ENCODE measurements around the gene FAM174B. TPM values are rescaled to one million over a fixed set of nuclear protein-coding genes. Genes with fewer than 3 reads are reported as not detected.
"Not testable (repeated sequence)": the region's sequence is repeated elsewhere in the genome, so short reads cannot be mapped to it uniquely, and the experiment has no call there.

The FAM174B gene
- total RNA-seq, 2 donors from 2014 or later, result 9.9 to 15.6 TPM

DNA sequence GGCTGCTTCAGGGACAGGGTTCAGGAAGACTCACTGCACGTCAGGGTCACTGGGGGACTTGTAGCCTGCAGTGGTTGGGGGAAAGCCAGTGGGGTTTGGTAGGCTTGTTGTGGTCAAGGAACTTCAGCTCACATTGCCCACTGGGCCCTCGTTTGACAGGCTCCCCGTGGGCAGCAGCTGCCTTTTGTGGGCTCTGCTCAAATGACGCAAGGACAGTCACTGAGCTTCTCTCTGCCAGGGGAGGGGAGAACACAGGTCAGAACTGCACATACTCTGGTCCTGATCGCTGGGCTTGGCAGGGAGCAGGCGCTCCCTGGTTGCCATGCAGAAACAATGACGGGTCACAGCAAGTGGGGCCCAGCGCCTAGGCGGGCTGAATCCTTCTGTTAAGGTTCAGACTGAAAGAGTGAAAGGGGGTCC, 45.5 kb downstream of the FAM174B start:
- ATAC-seq (no peak), DNase-seq (no peak)
- intact Hi-C loops (cut with DNase I), result no loop called here

DNA sequence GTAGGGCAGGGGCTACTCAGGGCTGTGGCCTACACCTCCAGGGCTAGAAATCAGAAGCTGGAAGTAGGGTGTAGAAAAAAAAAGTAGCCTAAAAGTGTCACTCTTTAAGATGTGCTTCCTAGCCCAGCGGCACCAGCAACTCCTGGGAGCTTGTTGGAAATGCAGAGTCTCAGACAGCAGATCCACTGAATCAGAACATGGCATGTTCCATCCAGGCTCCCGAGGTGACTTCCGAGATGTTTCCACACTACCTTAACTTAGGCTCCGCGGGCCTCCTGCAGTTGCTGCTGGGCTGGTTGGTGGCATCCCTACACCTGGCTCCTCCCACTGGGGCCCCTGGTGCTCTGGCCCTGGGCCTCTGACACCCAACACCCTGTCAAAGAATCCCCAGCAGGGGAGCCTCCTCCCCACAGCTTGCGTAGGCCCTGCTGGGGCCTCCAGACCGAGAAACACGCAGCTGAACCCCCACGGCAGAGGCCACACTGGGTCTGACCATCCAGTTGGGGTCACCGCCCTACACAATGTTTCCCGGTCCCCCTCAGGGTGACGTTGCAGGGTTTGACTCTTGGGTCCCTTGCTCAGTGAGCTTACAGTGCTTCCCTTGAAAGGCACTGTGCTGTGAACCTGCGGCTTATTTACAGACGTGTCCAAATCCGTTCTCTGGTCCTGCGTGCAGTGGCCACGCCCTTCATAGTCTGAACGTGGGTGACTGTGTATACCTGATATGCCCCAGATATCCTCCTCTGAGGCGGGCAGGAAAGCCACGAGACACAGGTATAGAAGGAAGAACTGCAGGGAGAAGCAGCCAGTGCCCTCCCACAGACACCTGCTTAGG, 46.5 kb downstream of the FAM174B start:
- intact Hi-C loops (cut with DNase I), result no loop called here
- ATAC-seq (no peak), DNase-seq (no peak)

DNA sequence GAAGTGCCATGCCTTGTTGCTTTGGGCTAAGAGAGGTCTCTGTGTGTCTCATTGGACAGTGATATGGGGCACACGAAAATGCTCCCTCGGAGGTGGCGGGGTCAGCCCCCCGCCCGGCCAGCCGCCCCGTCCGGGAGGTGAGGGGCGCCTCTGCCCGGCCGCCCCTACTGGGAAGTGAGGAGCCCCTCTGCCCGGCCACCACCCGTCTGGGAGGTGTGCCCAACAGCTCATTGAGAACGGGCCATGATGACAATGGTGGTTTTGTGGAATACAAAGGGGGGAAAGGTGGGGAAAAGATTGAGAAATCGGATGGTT, 48.8 kb downstream of the FAM174B start:
- ATAC-seq; intact Hi-C loops (cut with DNase I); DNase-seq: not testable (repeated sequence)

DNA sequence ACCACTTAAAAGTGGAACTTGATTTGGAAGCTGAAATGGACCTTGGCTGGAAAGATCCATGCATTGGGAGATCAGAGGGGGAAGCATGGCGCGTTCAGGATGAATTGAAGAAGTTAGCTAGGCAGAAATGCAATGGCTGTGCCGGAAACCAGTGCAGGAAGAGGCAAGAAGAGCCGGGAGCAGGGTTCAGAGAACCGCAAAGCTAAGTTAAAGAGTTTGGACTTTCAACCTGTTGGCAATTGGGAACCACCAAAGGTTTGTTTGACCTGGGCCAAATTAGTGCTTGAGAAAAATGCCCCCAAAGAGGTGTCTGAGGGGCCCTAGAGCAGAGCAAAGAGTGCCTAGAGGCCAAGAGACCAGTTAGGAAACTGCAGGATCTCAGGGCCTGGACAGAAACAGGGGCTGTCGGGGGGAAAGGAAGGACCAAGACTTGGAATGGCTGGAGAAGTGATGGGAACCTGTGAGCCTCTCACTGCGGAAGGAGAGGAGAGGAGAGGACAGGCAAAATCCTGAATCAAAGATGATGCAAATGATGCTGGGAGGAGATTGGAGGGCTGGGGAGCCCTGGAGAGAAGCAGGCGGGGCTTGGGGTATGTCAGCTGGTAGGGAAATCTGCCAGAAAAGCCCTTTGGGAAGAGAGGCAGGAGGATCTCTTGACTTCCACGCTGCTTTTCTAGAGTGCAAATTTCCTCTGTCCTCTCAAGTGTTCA, 49.3 kb downstream of the FAM174B start:
- intact Hi-C loops (cut with DNase I), result no loop called here

DNA sequence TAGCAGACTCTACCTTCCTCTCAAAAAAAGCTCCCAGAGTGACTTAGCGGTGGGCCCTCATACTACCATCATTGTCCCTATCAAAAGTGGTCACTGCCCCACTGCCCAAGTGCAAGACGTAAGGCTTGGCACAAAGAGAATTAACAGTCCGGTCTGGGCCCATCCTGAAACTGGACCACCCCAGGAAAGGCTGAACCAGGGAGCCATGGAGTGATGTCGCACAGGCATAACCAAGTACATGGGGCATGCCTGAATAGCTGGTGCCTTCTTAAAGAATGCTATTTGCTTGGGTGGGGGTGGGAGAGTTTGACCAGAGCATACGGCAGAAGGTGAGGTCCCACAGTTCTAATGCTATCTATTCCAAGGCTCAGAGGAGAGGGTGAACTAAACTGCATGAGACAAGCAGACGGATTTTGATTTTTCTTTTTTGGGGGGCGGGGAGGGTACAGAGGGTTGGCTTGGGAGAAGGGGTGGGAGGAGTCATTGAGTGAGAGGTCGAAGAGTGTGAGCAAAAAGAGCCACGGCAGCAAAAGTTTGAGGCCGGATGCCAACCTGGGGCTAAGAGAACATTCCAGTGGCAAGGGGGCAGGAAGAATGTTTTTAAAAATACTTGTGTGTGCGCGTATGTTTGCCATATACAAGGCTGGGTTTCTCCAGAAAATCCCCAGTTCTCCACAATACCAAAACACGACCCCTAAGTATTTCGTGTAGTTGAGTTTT, 50.2 kb downstream of the FAM174B start:
- intact Hi-C loops (cut with DNase I), result no loop called here
- no peak for DNase-seq
- no peak for ATAC-seq

More for the DNA sequence above, 49.3 kb downstream of the FAM174B start:
- DNase-seq, result no peak
- no peak for ATAC-seq

DNA sequence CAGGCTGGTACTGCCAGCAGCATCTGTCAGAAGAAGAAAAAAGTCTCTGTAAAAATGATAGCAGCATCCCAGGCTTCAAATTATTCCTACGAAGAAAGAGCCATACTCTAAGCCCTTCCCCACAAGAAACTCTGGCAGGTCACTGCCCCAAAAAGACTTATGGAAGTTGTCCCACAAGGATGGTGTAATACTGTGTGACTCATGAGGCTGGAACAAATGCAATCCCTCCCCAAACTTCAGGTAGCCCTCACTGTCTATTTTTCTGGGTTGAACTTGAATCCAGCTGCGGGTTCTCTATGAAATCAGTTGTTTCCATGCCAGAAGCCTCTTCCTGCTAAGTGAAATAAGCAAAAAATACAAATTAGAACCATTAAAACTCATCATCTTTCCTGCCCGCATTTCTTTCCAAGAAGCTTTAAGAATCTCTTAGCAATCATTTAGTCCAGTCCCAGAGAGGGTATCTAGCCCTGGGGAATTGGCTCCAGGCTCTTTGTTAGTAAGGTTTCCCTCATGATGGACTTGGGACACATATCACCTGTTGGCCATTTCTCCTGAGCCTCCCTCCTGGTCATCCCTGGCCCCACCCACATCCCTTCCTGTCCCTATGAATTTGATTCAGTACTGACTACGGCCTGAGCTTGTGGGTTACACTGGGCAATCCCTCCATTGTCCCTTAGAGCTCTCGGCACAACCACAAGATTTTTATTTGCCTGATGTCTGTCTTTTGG, 51.7 kb downstream of the FAM174B start:
- DNase-seq (no peak), ATAC-seq (peak in 1 of 2 donors; percentile 51)
- intact Hi-C loops (cut with DNase I), result no loop called here

DNA sequence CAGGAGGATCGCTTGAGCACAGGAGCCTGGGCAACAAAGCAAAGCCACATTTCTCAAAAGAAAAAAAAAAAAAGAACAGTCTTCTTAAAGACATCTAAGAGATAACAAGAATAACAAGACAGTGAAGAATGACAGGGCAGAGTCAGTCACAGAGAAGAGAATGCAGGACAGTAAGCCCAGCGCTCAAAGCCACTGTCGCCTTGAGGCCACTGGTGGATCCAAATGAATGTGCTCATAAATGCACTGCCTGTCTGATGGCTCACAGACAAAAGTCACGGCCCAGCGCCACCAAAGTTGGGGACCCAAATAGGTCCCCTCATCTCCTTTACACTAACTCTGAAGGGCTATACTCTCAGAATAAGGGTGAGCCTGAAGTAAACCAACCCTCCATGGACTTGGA, 52.3 kb downstream of the FAM174B start:
- no peak for ATAC-seq
- no peak for DNase-seq
- intact Hi-C loops (cut with DNase I), result no loop called here

DNA sequence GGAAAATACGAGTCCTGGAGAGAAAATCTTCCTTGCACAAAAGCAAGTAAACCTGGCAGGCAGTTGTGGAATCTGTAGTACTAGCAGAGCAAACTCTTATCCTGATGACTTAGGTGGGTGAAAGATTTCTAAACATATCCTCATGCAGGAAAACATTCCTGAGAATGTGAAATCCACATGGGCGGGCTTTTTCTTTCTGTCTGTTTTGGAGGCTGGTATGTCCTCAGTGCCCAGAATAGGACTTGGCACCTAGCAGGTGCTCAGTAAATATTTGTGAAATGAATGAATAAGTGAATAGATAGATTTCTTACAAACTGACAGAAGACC, 53.3 kb downstream of the FAM174B start:
- intact Hi-C loops (cut with DNase I), result no loop called here
- ATAC-seq, result peak in 1 of 2 donors; percentile 25
- DNase-seq, result no peak

DNA sequence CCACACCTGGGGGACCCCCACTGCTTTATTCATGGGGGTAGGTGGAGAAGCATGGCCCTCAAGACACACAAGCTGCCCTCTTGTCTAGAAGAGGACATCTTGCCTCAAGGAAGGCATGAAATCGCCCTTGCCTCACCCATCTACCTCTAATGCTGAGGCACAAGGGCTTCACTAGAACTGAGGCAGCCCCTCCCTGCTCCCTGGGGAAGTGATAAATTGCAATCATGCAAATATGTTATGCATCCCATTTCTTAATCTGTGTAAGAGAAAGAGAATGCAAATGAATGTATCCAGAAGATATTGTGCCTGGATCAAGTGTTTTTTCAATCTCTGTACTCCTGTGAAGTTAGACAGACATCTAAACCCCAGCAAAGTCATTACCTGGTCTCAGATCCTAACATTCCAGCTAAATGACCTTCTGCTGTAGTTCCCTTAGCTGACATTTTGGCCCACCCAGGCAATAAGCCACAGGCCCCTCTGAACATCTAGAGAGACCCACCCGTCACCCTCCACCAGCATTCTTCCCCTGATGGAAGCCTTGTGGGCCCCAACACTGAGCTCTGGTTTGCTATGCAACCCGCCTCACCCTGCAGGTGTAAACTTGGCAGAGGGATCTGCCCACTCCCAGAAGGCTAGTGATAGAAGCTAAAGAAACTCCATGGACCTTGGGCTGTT, 53.8 kb downstream of the FAM174B start:
- DNase-seq, result no peak
- intact Hi-C loops (cut with DNase I), result no loop called here
- ATAC-seq, result no peak

DNA sequence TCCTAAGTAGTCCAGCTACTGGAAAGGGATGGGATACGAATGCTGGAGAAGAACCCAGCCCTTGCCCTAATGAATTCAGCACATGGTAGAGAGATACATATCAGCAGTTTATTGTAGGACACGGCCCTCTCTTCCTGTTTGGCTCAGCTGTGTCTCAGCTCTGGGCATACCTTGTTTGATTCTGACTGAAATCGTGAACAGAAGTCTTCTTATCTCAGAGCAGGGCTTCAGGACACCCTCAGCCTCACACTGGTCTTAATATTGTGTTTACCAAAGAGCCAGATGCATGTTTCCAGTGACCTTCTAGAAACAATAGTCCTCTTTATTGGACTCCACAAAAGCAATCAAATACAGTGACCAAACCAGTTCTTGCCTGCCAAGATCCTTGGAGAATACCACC, 54.7 kb downstream of the FAM174B start:
- no peak for DNase-seq
- intact Hi-C loops (cut with DNase I), result no loop called here
- no peak for ATAC-seq

DNA sequence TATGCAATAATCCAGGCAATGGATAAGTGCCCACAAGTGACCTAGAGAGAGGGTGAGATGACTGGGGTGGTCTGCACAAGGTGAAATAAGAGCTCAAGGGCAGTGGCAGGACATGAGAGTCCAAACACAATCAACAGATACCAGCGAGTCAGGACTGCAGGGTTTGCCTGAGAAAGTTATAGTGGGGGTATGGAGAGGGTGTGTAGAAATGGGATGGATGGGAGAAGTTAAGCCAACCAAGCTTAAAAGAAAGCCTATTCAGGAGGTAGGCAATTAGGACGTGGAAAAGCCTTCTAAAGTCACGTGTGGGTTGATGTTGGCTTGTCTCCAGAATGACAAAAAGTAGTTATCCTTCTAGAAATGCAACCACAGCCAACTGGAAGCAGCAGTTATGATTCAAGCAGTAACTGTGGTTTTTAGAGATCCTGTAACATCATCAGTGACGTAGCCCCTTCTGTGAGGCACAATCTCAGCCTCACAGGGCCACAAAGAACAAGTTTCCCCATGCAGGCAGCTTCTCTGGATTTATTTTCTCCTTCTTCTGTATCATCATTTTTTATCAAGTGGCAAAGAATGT, 56.1 kb downstream of the FAM174B start:
- DNase-seq, result no peak
- ATAC-seq, result no peak
- intact Hi-C loops (cut with DNase I), result loop anchor here in 1 of 2 donors (5.0 kb wide), 1 partner anchor 77 kb away; no protein-coding TSS in a partner anchor

DNA sequence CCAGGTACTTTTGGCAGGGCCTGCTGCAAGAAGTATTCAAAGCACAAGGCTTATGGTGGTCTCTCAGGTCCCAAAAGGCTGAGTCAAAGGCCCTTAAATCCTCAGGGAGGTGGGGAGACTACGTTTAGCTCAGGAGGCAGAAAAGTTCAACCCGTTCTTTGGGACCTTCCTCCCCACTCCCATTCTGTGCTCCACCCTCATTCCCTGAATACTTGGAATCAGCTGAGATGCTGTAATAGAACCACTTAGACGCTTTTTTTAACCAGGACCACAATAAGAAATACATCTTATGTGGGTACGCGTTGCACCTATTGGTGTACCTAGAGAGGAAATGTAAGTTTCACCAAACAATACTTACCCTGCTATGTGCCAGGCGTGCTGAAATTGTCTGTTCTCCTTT, 58.0 kb downstream of the FAM174B start:
- no peak for ATAC-seq
- no peak for DNase-seq
- intact Hi-C loops (cut with DNase I), result loop anchor here in 1 of 2 donors (5.0 kb wide), 1 partner anchor 75 kb away; no protein-coding TSS in a partner anchor

DNA sequence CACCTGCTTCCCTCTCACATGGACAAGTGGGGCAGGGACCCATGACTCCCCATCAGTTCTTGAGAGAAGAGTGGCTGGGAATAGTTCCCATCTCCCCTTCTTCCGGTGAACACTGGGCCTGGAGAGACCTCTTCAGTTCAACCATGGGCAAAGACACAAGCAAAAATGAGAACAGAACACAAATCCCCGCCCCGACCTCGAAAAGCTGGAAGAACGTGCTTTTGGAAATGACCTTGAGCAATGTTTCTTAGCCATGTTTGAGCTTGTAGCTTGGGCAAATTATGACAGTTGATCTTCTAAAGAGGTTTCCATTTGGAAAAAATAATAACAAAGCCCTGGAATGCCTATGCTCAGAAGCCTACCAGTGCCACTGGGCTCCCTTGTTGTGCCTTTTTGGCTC, 59.0 kb downstream of the FAM174B start:
- intact Hi-C loops (cut with DNase I), result loop anchor here in 1 of 2 donors (5.0 kb wide), 1 partner anchor 74 kb away; no protein-coding TSS in a partner anchor
- ATAC-seq (no peak), DNase-seq (no peak)

DNA sequence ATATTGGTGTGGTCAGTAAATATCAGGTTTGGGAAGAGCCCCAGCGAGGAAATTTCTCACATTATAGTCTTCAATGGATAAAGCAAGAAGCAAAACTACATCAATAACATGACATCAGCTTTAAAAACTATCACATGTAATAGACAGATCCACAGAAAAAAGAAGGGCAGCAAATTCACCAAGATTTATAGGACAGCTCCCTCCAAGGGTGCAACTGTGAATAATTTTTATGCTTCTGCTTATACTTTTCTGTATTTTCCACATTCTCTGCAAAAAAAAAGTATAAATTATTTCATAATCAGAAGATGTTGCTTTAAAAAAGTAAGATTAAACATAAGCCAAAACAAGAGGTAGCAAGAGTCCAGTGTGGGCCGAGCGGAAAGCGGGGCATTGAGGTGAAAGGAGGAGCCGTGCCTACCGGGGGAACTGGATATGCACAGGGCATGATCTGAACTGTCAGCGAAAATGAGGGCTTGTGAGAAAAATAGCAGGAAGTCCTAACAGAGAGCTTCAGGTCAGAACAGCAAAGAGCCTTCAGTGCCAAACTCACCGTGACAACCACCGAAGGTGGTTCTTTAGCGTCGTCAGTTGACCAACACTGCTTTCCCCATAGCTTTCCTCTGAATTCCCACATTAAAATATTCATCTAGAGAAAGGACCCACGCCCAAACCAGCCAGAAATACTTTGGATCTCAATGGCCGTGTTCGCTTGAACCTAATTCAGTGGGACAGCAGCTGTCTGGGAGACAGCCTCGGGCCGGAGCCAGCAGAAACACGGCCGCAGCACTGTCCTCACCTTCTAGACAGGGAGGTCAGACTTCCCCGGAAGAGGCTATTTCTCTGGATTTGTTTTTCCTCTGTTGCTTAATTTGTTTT, 59.8 kb downstream of the FAM174B start:
- DNase-seq (no peak), ATAC-seq (peak in 1 of 2 donors; percentile 38)
- intact Hi-C loops (cut with DNase I), result loop anchor here in 1 of 2 donors (5.0 kb wide), 1 partner anchor 73 kb away; no protein-coding TSS in a partner anchor

DNA sequence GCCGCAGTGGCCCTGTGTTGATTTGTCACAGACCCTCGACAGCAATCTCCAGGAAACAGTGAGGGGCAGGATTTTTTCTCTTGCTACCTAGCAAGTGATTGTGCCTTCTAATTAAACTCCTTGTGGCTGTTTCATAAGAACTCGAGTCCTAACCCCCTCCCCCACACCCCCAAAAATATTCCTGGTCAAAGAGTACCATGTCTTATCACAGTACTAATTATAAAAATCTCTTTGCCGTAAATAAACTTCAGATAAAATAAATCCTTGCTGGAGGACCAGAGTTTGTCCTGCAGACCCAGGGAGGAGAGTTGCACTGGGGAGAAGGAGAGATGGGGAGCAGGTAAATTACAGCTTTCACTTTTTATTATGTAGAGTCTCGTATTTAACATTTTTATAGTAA, 64.3 kb downstream of the FAM174B start:
- ATAC-seq, result no peak
- intact Hi-C loops (cut with DNase I), result no loop called here
- DNase-seq, result no peak

DNA sequence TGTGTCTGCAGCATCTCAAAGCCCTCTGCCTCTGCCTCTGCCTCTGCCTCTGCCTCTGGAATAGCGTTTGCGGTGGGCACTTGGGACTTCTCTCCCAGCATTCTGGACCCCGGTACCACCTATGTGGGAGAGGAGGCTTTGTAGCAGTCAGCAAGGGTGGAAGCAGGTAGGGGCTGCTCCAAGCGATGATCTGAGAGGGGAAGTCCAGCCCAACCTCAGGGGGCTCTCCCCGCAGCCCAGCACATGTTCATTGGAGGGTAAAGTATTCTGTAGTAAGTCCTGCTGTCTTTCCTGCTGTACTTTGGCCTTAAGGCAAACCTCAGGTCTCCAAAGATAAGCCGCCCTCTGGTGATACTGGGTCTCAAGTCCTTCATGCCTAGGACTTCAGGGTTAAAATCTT, 68.6 kb downstream of the FAM174B start:
- DNase-seq, result no peak
- no peak for ATAC-seq
- intact Hi-C loops (cut with DNase I), result loop anchor here in 1 of 2 donors (10.0 kb wide), 1 partner anchor 58 kb away; no protein-coding TSS in a partner anchor

DNA sequence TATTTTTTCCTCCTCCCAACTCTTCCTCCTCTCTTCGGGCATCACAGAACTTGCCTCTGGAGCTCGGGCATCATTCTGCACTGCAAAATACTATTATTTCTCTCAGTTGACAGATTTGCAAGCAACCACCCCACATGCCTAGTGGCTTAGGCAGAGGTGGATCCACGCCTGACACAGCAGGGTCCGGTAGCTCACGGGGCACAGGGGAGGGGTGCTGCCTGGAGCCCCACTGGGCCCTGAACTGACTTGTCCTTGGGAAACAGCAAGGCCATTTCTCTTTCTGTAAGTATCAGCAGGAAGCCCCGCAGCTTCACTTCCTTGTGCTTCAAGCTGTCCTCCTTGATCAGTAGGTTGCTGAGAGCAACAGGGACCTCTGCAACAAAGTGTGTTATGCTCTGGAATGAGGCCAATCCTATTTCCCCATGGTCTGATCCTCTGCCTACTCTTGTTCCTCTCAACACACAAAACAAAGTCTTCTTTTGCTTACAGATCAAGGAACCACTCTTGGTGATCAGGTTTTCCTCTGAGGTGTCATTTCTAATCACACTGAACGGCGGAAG, 69.1 kb downstream of the FAM174B start:
- DNase-seq (no peak), ATAC-seq (no peak)
- intact Hi-C loops (cut with DNase I), result loop anchor here in 1 of 2 donors (10.0 kb wide), 1 partner anchor 58 kb away; no protein-coding TSS in a partner anchor
